Measurements from ENCODE around the gene IMP3.

Gene IMP3

DNA sequence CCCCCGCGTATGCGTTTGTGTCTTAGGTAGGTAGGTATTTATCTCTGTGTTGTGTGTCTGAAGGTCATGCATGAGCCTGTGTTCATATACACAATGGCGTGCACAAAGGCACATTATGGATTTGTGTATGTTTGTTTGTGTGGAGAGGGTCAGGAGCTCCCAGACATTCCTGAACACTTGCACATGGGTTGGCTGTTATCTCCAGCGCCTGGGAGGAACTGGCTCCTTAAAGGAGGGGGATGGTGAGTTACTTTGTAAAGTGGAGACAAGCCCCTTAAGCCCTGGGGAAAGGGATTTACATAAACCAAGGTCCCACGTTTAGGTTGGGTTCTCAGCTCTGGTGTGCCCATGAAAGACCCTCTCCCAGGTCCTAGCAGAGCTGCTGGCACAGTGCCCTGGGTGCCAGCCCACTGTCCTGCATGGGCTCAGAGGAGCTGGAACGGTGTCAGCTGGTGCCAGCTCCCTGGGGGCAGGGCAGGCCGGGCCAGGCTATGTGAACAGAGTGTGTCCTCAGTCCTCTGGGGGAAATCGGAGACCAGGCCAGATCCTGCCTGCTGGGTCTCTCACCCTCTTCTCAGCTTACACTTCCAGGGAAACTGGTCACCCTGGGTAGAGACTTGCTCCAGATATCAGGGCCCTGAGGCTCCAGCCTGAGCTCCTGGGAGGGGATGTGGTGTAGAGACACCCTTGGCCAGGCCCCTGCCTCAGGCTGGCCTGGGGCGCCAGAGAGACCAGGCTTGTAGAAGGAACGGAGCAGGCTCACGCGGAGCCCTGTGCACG, 32.8 kb upstream of the IMP3 start:
- DNase-seq, result peak in 7 of 14 donors; percentile 20 to 49 (median 35)

DNA sequence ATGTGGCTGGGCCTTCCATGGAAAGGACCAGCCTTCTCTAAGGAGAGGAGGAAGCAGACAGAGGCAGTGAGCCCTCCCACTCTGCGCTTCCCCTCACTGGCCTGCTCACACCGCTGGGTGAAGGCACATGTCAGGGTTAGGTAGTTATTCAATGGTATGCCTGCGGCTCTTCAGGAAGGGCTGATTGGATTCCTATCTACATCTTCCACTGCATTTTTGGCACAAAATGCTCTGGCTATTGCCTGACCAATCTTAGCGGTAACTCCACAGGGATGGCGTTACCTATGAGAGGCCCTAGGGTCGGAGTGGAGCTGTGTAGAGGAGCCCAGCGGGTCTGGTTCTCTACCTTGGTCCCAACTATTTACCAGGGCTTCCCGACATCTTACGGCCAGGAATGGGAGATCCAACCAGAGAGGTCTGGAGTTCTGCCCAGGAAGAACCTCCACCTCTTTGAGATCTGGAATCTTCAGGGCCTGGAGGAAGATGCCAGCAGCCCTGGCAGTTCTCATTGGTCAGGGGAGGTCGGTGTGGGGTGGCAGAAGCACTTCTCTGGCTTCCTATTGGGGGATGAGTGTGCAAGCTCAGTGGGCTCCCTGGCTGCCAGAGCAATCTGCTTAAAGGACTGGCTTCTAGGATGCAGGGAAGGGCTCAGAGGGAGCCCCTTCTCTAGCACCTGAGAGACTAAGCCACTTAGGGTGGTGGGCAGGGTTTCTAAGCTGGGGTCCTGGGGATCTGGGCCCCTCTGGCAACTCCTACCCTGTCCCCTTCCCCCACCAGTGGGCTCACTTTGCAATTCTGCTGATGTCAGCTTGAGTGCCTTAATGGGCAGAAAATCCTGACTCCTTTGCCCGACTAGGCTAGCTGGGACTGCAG, 31.9 kb upstream of the IMP3 start:
- DNase-seq, result no peak

DNA sequence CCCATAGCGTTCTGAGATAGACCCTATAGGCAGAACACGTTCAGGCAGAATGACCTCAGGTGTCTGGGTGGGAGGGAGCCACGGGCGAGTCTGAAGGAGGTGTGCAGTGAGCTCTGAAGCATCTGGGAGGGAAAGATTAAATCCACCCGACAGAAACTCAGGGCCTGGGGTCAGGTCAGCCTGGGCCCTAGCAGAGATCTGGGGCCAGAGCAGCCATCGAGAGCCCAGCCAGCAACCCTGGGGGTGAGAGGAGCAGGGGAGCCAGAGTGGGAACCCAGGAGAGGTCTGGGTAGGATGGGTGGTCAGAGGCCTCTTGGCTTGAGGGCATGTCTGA, 29.8 kb upstream of the IMP3 start:
- no peak for DNase-seq

DNA sequence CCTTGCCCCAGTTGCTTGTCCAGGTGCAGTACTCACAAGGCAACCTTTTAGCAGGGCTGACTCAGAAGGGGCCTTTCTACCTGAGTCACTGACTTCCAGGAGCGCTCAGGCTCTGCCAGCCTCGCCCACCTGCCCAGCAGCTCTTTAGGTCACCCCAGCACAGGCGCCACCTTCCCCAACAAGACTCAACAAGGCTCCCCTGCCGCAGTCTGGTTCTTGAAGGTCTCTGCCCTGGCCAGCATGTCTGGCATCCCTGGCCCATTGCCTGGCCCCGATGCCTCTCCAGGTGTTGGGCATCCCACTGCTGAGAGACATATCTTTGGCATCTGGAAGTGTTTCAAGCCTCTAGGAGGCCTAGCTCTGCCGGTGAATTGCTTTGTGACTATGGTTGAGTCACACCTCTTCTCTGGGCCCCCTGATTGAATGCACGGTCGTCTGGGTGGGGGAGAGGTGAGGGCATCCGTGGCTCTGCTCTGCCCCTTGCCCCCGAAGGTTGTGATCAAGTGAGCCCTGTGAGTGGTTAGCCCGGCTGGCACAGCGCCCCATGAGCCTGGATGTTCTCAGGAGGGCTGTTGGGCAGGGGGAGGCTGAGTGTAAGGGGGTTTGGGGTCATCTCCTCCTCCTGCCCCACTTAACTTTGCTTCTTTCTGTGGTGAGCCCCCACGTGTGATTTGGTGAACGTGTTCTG, 29.3 kb upstream of the IMP3 start:
- DNase-seq, result no peak

DNA sequence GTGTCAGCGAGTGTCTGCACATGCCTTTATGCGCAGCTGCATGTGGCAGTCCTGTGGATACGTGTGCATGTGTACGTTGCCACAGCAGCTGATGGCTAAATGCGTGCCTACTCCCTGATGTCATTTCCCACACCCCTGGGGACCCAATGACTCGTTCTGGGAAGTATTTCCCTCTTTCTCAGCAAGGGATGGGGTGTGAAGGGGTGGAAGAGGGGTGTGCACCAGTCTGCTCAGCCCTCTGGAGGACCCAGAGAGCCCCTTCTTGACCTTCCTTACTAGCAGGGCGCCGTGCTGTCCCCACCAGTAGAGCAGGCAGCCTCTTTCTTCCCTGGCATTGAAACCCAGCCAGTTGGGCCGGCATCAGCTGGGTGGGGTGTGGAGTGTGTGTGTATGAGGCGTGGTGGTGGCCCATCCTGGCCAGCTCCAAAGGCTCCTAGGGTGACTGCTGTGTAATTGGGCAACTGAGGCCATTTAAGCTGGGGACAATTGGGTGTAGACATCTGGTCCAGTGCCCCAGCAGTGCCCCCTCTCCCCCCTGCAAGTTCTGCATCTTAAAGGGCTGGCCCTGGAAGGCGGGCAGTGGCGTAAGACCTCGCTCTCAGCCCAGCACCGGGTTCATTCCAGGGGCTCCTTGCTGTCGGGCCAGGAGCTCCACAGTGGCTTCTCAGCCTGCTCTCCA, 26.9 kb upstream of the IMP3 start:
- DNase-seq, result peak in 2 of 14 donors; percentile 8 to 37

DNA sequence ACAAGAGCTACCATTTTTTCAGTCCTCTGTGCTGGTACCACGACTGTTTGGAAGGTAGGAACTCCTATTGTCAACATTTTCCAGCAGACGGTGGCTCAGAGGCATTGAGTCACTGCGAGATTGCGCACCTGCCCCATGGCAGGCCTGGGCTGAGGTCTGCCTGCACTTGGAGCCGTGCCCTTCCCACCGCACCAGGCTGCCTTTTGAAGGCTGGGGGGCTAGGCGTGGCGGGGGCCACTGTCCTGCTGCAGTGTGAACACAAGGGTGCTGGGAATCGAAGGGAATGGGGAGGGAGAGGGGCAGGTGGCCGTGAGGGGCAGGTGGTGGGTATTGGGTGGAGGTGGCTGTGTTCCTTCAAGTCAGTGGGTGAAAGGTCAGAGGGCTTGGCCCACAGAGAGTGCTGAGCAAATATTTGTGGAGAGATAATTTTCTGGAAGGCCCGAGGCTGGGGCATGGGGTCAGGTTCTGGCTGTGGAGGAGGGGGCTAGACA, 24.0 kb upstream of the IMP3 start:
- DNase-seq, result no peak

DNA sequence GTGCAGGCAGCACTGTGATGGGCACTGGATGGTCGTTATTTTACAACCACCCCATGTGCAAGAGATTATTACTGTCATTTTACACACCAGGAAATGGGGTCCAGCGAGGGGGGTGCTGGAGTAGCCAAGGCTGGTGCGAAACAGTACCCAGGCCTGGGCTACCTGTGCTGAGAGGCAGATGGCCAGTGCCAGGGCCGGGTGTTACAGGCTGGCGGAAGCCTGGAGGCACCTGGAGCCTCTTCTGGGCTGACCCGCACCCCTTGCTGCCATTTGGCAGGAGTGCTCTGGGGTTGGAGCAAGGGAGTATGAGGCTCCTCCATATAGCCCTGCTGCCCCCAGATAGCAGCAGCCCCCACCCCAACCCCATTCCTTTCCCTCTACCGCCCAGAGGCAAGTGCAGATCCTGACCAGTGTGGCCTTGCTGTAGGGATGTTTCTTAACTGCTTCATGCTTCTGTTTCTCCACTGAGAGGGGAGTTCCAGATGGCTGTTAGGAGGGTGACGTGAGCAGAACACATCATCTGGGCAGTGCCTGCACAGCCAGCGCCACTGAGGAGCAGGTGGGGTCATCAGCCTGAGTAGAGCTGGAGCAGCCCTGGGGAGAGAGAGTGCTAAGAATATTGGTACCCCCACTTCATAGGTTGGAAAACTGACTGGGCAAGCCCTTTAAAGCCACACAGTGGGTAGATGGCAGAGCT, 22.9 kb upstream of the IMP3 start:
- DNase-seq, result no peak

DNA sequence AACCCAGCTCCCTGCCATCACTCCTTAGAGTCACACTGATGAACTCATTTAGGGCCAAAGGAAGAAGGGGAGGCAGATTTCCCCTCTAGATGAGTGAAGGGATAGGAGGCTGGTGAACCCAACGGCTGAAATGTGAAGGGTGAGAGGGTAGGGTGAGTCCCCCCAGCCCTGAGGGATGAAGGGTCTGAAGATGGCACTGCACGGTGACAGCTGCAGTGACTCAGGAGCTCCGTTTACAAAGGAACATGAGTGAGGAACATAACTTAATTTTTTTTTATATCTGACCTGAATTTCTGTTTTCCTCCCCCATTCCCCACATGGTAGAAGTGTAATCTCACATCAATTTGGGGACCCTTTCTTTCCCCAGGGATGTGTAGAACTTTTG, 21.7 kb upstream of the IMP3 start:
- no peak for DNase-seq

DNA sequence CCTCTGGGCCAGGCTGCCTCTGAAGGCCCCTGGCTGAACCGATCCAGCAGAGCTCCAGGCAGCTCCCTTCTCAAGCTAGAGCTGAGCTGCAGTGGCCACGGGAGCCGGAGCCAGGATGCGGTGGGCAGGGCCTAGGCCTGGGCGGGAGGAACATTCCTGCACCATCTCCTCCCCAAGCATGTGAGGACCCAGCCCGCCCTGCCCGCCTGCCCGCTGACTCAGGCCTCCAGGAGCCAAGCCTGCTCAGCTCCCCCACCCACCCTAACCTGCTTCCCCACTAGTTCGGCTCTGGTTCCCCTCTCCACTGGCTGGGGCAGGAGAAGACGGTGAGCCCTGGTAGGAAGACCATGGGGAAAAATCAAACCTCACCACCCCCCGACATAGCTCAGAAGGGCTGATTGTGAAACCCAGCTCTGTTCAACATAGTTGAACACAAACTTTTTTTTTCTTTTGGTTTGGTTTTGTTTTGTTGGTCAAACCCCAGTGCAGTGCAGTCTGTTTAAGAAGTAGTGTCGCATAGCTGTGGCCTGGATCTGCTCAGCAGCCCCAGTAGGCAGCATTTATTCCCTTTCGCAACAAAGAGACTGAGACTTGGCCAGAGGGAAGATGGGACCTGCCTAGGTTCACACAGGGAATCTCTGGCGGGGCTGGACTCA, 21.2 kb upstream of the IMP3 start:
- DNase-seq, result peak in 6 of 14 donors; percentile 12 to 59 (median 28)

DNA sequence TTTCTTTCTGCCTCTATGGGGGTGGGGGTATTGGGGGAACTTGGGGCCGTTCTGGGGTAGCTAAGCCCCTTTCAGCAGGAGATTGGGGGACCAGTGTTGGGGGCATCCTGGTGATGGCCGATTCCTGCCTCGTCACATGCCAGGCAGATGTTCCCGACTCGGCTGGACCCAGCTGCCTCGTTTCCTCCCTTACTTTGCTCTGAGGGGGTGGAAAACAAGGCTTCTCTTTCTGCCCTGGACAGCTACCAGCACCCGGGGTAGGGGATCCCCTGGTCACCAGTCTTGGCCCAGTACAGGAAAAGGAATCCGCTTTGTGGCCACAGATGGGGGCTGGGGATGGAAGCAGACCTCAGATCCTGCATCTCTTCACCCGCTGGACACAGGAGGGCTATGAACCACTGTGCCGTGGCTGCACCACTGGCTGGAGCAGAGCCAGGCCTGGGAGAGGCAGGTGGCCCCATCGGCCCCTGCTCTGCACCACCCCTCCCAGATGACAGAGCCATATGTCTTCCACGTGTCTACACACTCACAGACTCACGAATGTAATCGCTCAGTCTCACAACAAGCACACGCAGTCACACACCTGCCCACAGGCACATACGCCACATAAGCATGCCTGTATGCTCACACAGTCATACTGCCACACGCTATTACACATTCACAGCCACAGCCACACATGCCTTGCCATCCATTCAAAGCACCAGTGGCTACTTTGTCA, 20.1 kb upstream of the IMP3 start:
- peak in 1 of 14 donors; percentile 12 for DNase-seq

DNA sequence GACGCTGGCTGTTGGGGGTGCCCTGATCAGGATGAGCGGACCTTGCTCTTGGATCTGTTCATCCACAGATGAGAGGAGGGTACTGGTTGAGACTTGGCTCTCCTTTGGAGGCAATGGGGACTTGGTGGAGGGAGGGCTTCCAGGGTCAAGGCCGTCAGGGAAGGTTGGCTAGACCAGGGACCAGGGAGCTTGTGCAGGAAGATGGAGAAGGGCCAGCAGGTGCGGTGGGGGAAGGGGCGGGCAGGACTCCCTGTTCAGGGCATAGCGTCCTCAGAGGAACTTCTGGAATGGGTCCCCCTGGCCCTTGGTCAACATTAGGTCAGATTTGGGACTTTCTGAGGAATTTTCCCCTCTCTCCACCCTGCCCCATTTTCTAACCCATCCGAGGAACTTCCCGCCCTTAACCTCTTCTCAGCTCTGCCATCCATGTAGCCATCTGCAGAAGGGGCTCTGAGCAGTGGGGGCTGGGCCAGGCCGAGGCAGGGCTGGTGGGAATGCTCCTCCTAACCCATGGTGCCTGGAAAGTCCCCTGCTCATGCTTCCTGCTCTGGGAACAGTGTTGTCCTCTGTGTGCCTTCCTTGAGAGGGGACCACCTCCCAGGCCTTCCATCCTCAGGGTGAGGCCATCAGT, 19.2 kb upstream of the IMP3 start:
- no peak for DNase-seq

DNA sequence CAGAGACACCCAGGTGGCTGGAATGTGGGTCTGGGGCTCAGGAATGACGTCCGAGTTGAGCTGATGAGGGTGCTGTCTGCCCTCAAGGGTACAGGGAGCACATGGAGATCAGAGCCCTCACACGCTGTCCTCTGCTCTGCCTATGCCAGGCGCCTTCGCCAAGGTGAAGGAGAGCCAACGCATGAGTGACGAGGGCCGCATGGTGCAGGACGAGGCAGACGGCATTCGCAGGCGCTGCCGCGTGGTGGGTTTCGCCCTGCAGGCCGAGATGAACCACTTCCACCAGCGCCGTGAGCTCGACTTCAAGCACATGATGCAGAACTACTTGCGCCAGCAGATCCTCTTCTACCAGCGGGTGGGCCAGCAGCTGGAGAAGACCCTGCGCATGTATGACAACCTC, 16.8 kb upstream of the IMP3 start:
- DNase-seq, result no peak

DNA sequence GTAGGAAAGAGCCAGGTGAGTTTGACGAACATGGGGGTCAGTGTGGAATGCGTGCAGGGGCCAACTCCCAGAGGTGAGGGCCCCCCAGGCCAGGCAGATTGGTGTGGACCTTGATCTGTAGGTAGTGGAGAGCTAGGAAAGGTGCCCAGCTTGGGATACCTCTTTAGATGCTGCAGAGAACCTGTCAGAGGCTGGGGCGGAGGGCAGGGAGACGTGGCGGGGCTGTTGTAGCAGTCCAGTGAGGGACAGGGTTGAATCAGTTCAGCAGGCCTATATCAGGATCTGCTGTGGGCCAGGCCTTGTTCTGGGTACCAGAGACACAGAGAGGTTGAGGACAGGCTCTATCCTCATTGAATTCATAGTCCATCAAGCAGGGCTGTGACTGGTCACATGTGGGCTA, 16.3 kb upstream of the IMP3 start:
- DNase-seq, result no peak

DNA sequence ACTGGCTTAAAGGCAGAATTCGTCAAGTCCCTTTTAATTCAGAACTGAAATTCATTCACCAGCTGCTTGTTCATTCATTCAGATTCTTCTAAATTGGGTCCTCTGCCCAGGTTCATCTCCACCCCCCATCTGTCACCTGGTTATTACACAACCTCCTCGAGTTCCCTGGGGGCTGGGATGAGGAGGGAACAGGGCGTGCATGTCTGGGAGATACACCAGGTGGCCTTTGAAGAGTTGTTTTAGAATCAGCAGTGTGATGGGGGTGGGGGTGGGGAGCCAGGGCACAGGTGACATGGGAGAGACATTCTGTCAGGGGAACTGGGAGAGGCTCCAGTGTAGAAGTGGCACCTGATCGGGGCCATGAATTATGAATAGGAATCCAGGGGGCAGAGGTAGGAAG, 15.9 kb upstream of the IMP3 start:
- peak in 1 of 14 donors; percentile 28 for DNase-seq

DNA sequence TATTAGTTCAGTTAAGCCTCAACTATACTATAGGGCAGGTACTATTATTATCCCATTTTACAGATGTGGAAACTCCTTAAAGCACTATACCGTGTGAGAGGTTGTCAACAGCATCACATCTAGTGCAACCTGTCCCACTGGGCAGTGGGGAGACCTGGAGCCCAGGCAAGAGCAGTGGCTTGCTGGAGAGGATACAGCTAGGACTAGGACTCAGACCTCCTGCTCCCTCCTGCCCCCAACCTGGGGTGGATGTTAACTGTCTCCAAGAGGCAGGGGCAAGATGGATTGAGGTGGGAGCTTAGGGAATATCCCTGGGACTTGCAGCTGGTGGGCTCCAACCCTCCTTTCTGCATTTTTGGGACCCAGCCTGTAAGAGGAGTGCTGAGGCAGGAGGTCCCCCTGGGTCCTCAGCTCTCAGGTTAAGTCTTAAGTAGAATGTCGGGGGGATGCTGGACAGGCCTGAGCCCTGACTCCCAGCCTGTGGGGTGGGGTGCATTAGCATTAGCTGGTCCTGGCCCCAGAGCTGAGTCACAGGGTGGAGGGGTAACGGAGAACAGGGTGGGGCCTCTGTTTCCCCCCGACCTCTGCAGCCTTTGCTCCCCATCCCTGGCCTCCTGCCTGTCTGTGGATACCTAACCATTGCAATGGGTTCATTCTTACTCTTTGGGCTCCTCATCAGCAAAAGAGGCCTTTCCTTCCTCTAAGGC, 14.3 kb upstream of the IMP3 start:
- DNase-seq, result no peak

DNA sequence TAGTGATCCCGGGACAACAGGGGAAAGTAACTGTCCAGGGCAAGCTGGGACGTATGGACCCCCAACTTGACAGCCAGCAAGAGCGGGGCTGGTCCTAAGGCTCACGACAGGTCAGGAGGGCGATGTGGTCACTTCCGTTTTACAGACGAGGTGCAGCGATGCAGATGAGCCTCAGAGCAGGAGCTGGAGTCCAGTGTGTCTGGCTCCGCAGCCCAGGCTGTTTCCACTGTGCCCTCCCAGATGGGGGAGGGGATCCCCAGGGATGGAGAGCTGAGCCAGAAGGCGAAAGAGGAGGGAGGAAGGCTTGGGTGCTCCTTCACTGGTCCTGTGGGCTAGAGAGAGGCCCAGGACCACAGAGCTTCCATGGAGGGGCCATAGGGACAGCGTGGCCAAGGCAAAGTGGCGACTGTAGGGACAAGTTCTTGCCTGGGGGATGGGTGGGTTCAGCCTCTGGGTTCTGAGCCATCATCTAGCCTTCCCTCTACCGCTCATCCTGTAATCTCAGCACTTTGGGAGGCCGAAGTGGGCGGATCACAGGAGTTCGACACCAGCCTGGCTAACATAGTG, 13.4 kb upstream of the IMP3 start:
- no peak for DNase-seq

DNA sequence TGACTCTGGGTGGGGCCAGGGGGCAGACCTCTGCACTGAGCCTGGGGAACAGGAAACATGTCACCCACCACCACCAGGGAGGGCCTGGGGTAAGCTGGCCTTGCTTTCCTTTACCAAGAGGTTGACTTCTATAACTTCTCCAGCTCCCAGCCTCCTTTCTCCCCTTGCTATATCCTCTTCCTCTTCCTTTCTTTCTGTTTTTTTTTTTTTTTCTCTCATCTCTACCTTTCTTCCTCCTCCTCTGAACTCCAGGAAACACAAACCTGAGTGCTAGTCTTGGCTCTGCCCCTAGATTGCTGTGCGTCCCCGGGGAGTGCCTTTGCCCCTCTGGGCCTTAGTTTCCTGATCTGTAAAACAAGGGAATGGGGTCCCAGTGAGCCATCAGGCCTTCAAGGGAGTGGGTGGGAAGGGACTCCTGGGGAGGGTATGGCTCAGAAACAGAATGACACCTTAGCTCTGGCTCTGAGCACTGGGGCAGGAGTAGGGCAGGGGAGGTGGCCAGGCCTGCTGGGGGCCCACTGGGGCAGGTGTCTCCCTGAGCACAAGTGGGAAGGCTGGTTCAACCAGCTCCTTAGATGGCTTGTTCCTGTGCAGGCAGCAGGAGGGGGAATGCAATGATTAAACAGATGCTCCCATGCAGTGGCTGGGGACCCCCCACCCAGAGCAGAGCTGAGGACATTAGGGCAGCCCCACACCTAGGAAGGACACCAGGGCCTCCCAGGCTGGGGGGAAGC, 12.0 kb upstream of the IMP3 start:
- no peak for DNase-seq
